ENCODE data around the gene SECISBP2. TPM values are rescaled to one million over a fixed set of nuclear protein-coding genes. Genes with fewer than 3 reads are reported as not detected.

The SECISBP2 gene
- total and polyA plus RNA-seq, 4 donors, result 26.6 to 112 (median 43.0) TPM

GRCh38 chr9:89383030-89383720 lies 64.9 kb downstream of the SECISBP2 start:
- ATAC-seq (ENCODE audit: insufficient read depth, low FRiP score), result no peak
- Histone ChIP-seq H3K9me3 (ENCODE audit: control insufficient read depth in 4 of 4, insufficient read depth in 3 of 4, low read length in 3 of 4) (no peaks in the 10 kb centered on the region), H3K9ac (ENCODE audit: insufficient read depth in 1 of 2, low read length in 2 of 2) (no peak overlapping the region), H3K27ac (ENCODE audit: low read depth in 1 of 2, low read length in 1 of 2) (no peak overlapping the region), H3K27me3 (ENCODE audit: control insufficient read depth in 3 of 3, insufficient read depth in 3 of 3, low read length in 2 of 3) (no peaks in the 10 kb centered on the region), H3K4me3 (no peak overlapping the region), H3K4me1 (ENCODE audit: control insufficient read depth in 5 of 5, insufficient read depth in 5 of 5, low read length in 5 of 5) (peaks cover 0 to 4% (median 0%) of the 10 kb centered on the region in 5 donors), H3K36me3 (ENCODE audit: control insufficient read depth in 4 of 4, insufficient read depth in 4 of 4, low read length in 4 of 4) (peaks cover 0 to 22% (median 6%) of the 10 kb centered on the region in 4 donors)
- 88 to 89% methylated on average over 16 of the region's 16 CpGs for WGBS, 2 donors
- no peak for DNase-seq
- TF ChIP-seq CTCF (IDR thresholded peaks at IDR 0.05; ENCODE audit: control extremely low read depth, extremely low read depth), result no peak

GRCh38 chr9:89383721-89384300 lies 65.5 kb downstream of the SECISBP2 start:
- Histone ChIP-seq H3K27ac (ENCODE audit: low read depth in 1 of 2, low read length in 1 of 2) (no peak overlapping the region), H3K36me3 (ENCODE audit: control insufficient read depth in 4 of 4, insufficient read depth in 4 of 4, low read length in 4 of 4) (peaks cover 0 to 24% (median 4%) of the 10 kb centered on the region in 4 donors), H3K4me3 (no peak overlapping the region), H3K9me3 (ENCODE audit: control insufficient read depth in 4 of 4, insufficient read depth in 3 of 4, low read length in 3 of 4) (peaks cover 0 to 2% (median 0%) of the 10 kb centered on the region in 4 donors), H3K27me3 (ENCODE audit: control insufficient read depth in 3 of 3, insufficient read depth in 3 of 3, low read length in 2 of 3) (no peaks in the 10 kb centered on the region), H3K4me1 (ENCODE audit: control insufficient read depth in 5 of 5, insufficient read depth in 5 of 5, low read length in 5 of 5) (peaks cover 0 to 4% (median 3%) of the 10 kb centered on the region in 5 donors), H3K9ac (ENCODE audit: insufficient read depth in 1 of 2, low read length in 2 of 2) (no peak overlapping the region)
- no peak for TF ChIP-seq CTCF (IDR thresholded peaks at IDR 0.05; ENCODE audit: control extremely low read depth, extremely low read depth)
- DNase-seq, result no peak
- ATAC-seq (ENCODE audit: insufficient read depth, low FRiP score), result no peak
- 94 to 96% methylated on average over 19 of the region's 19 CpGs for WGBS, 2 donors

GRCh38 chr9:89384783-89385182 lies 66.5 kb downstream of the SECISBP2 start:
- no peaks in the 10 kb centered on the region for H3K27me3 ChIP-seq (ENCODE audit: control insufficient read depth in 3 of 3, insufficient read depth in 3 of 3, low read length in 2 of 3)
- peaks cover 0 to 24% (median 1%) of the 10 kb centered on the region in 4 donors for H3K36me3 ChIP-seq (ENCODE audit: control insufficient read depth in 4 of 4, insufficient read depth in 4 of 4, low read length in 4 of 4)
- no peak overlapping the region for H3K4me3 ChIP-seq
- H3K9me3 ChIP-seq (ENCODE audit: control insufficient read depth in 4 of 4, insufficient read depth in 3 of 4, low read length in 3 of 4), result peaks cover 0 to 2% (median 0%) of the 10 kb centered on the region in 4 donors
- no peak for TF ChIP-seq CTCF (IDR thresholded peaks at IDR 0.05; ENCODE audit: control extremely low read depth, extremely low read depth)
- H3K27ac ChIP-seq (ENCODE audit: low read depth in 1 of 2, low read length in 1 of 2), result no peak overlapping the region
- ATAC-seq (ENCODE audit: insufficient read depth, low FRiP score) (no peak), DNase-seq (no peak)
- WGBS, 2 donors, result 94% methylated on average over 15 of the region's 15 CpGs
- H3K4me1 ChIP-seq (ENCODE audit: control insufficient read depth in 5 of 5, insufficient read depth in 5 of 5, low read length in 5 of 5), result peaks cover 0 to 4% (median 3%) of the 10 kb centered on the region in 5 donors
- H3K9ac ChIP-seq (ENCODE audit: insufficient read depth in 1 of 2, low read length in 2 of 2), result no peak overlapping the region

Measured in lung (tissue), 12 donors.